CD4-positive, alpha-beta T cell treated with Interferon alpha-2 for 1 hour (primary cell): ENCODE measurements around the gene CYP24A1.

Experiments
- DNase-seq, 2 donors: peaks; one replicate each; pipeline ENCODE4 v3.0.0-alpha.2; 2020 to 2022

CYP24A1 gene

GRCh38 chr20:54201268-54201846 is 27.6 kb upstream of the CYP24A1 start:
- DNase-seq, result no peak

- no peak for DNase-seq
These were observed 26.9 kb upstream of the CYP24A1 start for GRCh38 chr20:54200487-54201267.

- peak; percentile 57 to 70 for DNase-seq
These were observed 26.0 kb upstream of the CYP24A1 start for GRCh38 chr20:54199721-54200176.

GRCh38 chr20:54199283-54199682 is 25.5 kb upstream of the CYP24A1 start:
- no peak for DNase-seq

- DNase-seq, result no peak
These were observed 24.1 kb upstream of the CYP24A1 start for GRCh38 chr20:54197621-54198604.

GRCh38 chr20:54195483-54196472 is 22.0 kb upstream of the CYP24A1 start:
- no peak for DNase-seq

- DNase-seq, result no peak
These were observed 21.1 kb upstream of the CYP24A1 start for GRCh38 chr20:54194724-54195438.

GRCh38 chr20:54193817-54194216 is 20.0 kb upstream of the CYP24A1 start:
- DNase-seq, result no peak

GRCh38 chr20:54190217-54190616 is 16.4 kb upstream of the CYP24A1 start:
- no peak for DNase-seq

GRCh38 chr20:54189630-54190029 is 15.8 kb upstream of the CYP24A1 start:
- DNase-seq, result no peak

- no peak for DNase-seq
These were observed 14.5 kb upstream of the CYP24A1 start for GRCh38 chr20:54188132-54188849.

- DNase-seq, result no peak
These were observed 11.3 kb upstream of the CYP24A1 start for GRCh38 chr20:54184904-54185626.

- DNase-seq, result no peak
These were observed 10.3 kb upstream of the CYP24A1 start for GRCh38 chr20:54184071-54184470.

GRCh38 chr20:54180931-54181330 is 7.1 kb upstream of the CYP24A1 start:
- no peak for DNase-seq

GRCh38 chr20:54179946-54180345 is 6.2 kb upstream of the CYP24A1 start:
- DNase-seq, result no peak

GRCh38 chr20:54178256-54178655 is 4.5 kb upstream of the CYP24A1 start:
- no peak for DNase-seq

GRCh38 chr20:54177378-54177777 is 3.6 kb upstream of the CYP24A1 start:
- DNase-seq, result no peak

- no peak for DNase-seq
These were observed 2.8 kb upstream of the CYP24A1 start for GRCh38 chr20:54176610-54177009.

- no peak for DNase-seq
These were observed 830 bp upstream of the CYP24A1 start for GRCh38 chr20:54174457-54175175.
